ENCODE results near the gene ANKFN1. TPM values are rescaled to one million over a fixed set of nuclear protein-coding genes. Genes with fewer than 3 reads are reported as not detected.

The ANKFN1 gene
- total RNA-seq, 6 experiments from 2014 or later, result 0.07 to 0.81 (median 0.45) TPM

GRCh38 chr17:56452461-56452860, 299.2 kb downstream of the ANKFN1 start:
- no peak for DNase-seq
- H3K4me3 Mint-ChIP-seq, result no peak overlapping the region
- peaks cover 19% of the 10 kb centered on the region for H3K4me1 Mint-ChIP-seq (ENCODE audit: low read depth)
- no peak for TF ChIP-seq CTCF (IDR thresholded peaks at IDR 0.05)
- peaks cover 2% of the 10 kb centered on the region; the same call in 1 of the 2 replicates for H3K27me3 Mint-ChIP-seq (ENCODE audit: insufficient read depth)
- H3K36me3 Mint-ChIP-seq (ENCODE audit: low read depth), result no peaks in the 10 kb centered on the region
- H3K27ac Mint-ChIP-seq, result no peak overlapping the region
- no peaks in the 10 kb centered on the region for H3K9me3 Mint-ChIP-seq

- no peaks in the 10 kb centered on the region for H3K36me3 Mint-ChIP-seq (ENCODE audit: low read depth)
- peaks cover 10% of the 10 kb centered on the region for H3K4me1 Mint-ChIP-seq (ENCODE audit: low read depth)
- no peak overlapping the region for H3K4me3 Mint-ChIP-seq
- TF ChIP-seq CTCF (IDR thresholded peaks at IDR 0.05), result no peak
- no peak for DNase-seq
- peaks cover 4% of the 10 kb centered on the region; the same call in 1 of the 2 replicates for H3K27me3 Mint-ChIP-seq (ENCODE audit: insufficient read depth)
- no peak overlapping the region for H3K27ac Mint-ChIP-seq
- H3K9me3 Mint-ChIP-seq, result no peaks in the 10 kb centered on the region
Observed at GRCh38 chr17:56457501-56457900, 304.2 kb downstream of the ANKFN1 start.

GRCh38 chr17:56465886-56466285, 312.6 kb downstream of the ANKFN1 start:
- H3K4me1 Mint-ChIP-seq (ENCODE audit: low read depth), result no peaks in the 10 kb centered on the region
- H3K27me3 Mint-ChIP-seq (ENCODE audit: insufficient read depth), result peaks cover 2% of the 10 kb centered on the region; the same call in 1 of the 2 replicates
- no peak for TF ChIP-seq CTCF (IDR thresholded peaks at IDR 0.05)
- no peak overlapping the region for H3K4me3 Mint-ChIP-seq
- H3K9me3 Mint-ChIP-seq, result no peaks in the 10 kb centered on the region
- H3K27ac Mint-ChIP-seq, result no peak overlapping the region
- 0 out of 2 replicates have a peak, but pooled peaks cover 1% of the 10 kb centered on the region for H3K36me3 Mint-ChIP-seq (ENCODE audit: low read depth)
- DNase-seq, result no peak

GRCh38 chr17:56468840-56469239, 315.6 kb downstream of the ANKFN1 start:
- H3K4me3 Mint-ChIP-seq, result no peak overlapping the region
- H3K9me3 Mint-ChIP-seq, result no peaks in the 10 kb centered on the region; the same call in 1 of the 2 replicates
- H3K36me3 Mint-ChIP-seq (ENCODE audit: low read depth), result peaks cover 10% of the 10 kb centered on the region; the same call in 1 of the 2 replicates
- no peak for TF ChIP-seq CTCF (IDR thresholded peaks at IDR 0.05)
- no peak for DNase-seq
- no peak overlapping the region for H3K27ac Mint-ChIP-seq
- H3K4me1 Mint-ChIP-seq (ENCODE audit: low read depth), result no peaks in the 10 kb centered on the region
- peaks cover 1% of the 10 kb centered on the region; the same call in 1 of the 2 replicates for H3K27me3 Mint-ChIP-seq (ENCODE audit: insufficient read depth)

- DNase-seq, result peak; percentile 2
Observed at GRCh38 chr17:56471696-56472095, 318.4 kb downstream of the ANKFN1 start.

More at GRCh38 chr17:56471696-56472095, 318.4 kb downstream of the ANKFN1 start:
- H3K9me3 Mint-ChIP-seq, result no peaks in the 10 kb centered on the region; the same call in 1 of the 2 replicates
- no peaks in the 10 kb centered on the region for H3K4me1 Mint-ChIP-seq (ENCODE audit: low read depth)
- no peak overlapping the region for H3K4me3 Mint-ChIP-seq
- peaks cover 10% of the 10 kb centered on the region; the same call in 1 of the 2 replicates for H3K36me3 Mint-ChIP-seq (ENCODE audit: low read depth)
- H3K27ac Mint-ChIP-seq, result no peak overlapping the region
- TF ChIP-seq CTCF (IDR thresholded peaks at IDR 0.05), result no peak
- peaks cover 1% of the 10 kb centered on the region; the same call in 1 of the 2 replicates for H3K27me3 Mint-ChIP-seq (ENCODE audit: insufficient read depth)

All from HFFc6 (cell line).